Right atrium auricular region (tissue), 2 donors: Measurements from ENCODE around the gene HAT1. TPM values are rescaled to one million over a fixed set of nuclear protein-coding genes. Genes with fewer than 3 reads are reported as not detected.

ENCODE experiments used
- DNase-seq: peaks from one replicate; pipeline ENCODE4 v3.0.0-alpha.2; 2019; ENCODE audit warnings: low spot score
- H3K27ac ChIP-seq, 2 donors: fragments of 200-600 bp; sonication (generic); 1 replicate in 1 of 2; 2 replicates in 1 of 2; pipeline ENCODE4 v1.5.1; 2016 to 2019
- H3K27me3 ChIP-seq, 2 donors: fragments of 200-600 bp; sonication (generic); one replicate each; pipeline versions ENCODE4 v1.5.1 to v1.6.0; 2017 to 2019
- H3K36me3 ChIP-seq: fragments of 200-600 bp; sonication (generic); one replicate; pipeline ENCODE4 v1.5.1; 2016
- H3K4me1 ChIP-seq, 2 donors: fragments of 200-600 bp; sonication (generic); one replicate each; pipeline versions ENCODE4 v1.5.1 to v1.6.0; 2017 to 2019
- H3K4me3 ChIP-seq, 2 donors: fragments of 200-600 bp; sonication (generic); 1 replicate in 1 of 2; 2 replicates in 1 of 2; pipeline ENCODE4 v1.5.1; 2017 to 2019; ENCODE audit warnings: mild to moderate bottlenecking in 1 of 2, moderate library complexity in 1 of 2
- H3K9me3 ChIP-seq, 2 donors: fragments of 200-600 bp; sonication (generic); one replicate each; pipeline ENCODE4 v1.5.1; 2019
- total RNA-seq, 2 donors: library from RNA; depleted of rRNA; stranded (reverse); fragments of >200 nt; gene quantifications; one replicate each; pipeline ENCODE4 v1.1.0, GENCODE V29; 2016
- TF ChIP-seq, protein P1 (sequence below), 2 donors: fragments of 200-600 bp; sonication (generic); IDR thresholded peaks; one replicate each; pipeline ENCODE4 v1.5.1; 2019; ENCODE audit warnings: antibody characterized with exemption in 2 of 2

HAT1 gene
- total RNA-seq, 2 donors from 2014 or later = 22.8 to 25.8 TPM

- Histone ChIP-seq H3K36me3 (peaks cover 22% of the 10 kb centered on the region), H3K27me3 (no peaks in the 10 kb centered on the region), H3K27ac (no peak overlapping the region), H3K4me3 (no peak overlapping the region), H3K9me3 (no peaks in the 10 kb centered on the region), H3K4me1 (no peaks in the 10 kb centered on the region)
- DNase-seq = no peak
- TF ChIP-seq, protein P1, sequence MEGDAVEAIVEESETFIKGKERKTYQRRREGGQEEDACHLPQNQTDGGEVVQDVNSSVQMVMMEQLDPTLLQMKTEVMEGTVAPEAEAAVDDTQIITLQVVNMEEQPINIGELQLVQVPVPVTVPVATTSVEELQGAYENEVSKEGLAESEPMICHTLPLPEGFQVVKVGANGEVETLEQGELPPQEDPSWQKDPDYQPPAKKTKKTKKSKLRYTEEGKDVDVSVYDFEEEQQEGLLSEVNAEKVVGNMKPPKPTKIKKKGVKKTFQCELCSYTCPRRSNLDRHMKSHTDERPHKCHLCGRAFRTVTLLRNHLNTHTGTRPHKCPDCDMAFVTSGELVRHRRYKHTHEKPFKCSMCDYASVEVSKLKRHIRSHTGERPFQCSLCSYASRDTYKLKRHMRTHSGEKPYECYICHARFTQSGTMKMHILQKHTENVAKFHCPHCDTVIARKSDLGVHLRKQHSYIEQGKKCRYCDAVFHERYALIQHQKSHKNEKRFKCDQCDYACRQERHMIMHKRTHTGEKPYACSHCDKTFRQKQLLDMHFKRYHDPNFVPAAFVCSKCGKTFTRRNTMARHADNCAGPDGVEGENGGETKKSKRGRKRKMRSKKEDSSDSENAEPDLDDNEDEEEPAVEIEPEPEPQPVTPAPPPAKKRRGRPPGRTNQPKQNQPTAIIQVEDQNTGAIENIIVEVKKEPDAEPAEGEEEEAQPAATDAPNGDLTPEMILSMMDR (IDR thresholded peaks at IDR 0.05) = no peak
These were observed 43.0 kb downstream of the HAT1 start for GRCh38 chr2:171965238-171965637.

GRCh38 chr2:171965661-171966060, 43.4 kb downstream of the HAT1 start:
- H3K27me3 ChIP-seq = no peaks in the 10 kb centered on the region
- no peak overlapping the region for H3K4me3 ChIP-seq
- TF ChIP-seq, protein P1 (IDR thresholded peaks at IDR 0.05) = no peak
- no peak overlapping the region for H3K27ac ChIP-seq
- H3K36me3 ChIP-seq = peaks cover 22% of the 10 kb centered on the region
- no peaks in the 10 kb centered on the region for H3K4me1 ChIP-seq
- H3K9me3 ChIP-seq = no peaks in the 10 kb centered on the region
- DNase-seq = no peak

DNA sequence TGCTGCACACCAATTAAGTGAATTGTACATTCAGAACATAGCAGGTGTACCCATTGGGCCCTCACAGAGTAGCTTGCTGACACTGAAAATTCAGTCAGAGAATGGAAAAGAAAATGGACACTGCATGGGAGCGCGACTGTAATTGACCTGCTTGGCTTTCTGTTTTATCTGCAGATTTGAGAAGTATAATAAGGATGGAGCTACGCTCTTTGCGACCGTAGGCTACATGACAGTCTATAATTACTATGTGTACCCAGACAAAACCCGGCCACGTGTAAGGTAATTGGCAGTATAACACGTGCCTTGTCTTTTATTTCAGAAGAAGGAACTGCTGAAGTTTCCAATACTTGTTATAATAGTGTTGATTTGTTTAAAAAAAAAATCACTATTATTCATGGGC, 44.0 kb downstream of the HAT1 start:
- no peak for DNase-seq
- TF ChIP-seq, protein P1 (IDR thresholded peaks at IDR 0.05) = no peak
- no peaks in the 10 kb centered on the region for H3K9me3 ChIP-seq
- H3K4me1 ChIP-seq = no peaks in the 10 kb centered on the region
- peaks cover 22% of the 10 kb centered on the region for H3K36me3 ChIP-seq
- no peak overlapping the region for H3K27ac ChIP-seq
- H3K4me3 ChIP-seq = no peak overlapping the region
- H3K27me3 ChIP-seq = no peaks in the 10 kb centered on the region

DNA sequence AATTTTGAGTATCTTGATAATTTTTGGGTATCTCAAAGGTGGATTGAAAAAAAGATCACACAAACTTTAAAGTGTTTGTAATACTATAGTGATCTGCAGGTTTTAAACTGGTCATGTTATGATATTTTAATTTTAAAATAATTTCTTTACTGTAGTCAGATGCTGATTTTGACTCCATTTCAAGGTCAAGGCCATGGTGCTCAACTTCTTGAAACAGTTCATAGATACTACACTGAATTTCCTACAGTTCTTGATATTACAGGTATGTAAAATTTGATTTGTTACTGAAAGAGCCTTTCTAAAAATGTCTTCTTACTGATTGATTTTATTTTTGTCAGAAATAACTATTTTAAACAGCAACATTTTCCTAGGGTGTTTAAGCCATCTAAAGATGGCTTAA, 44.4 kb downstream of the HAT1 start:
- H3K4me1 ChIP-seq = no peaks in the 10 kb centered on the region
- H3K27ac ChIP-seq = no peak overlapping the region
- H3K36me3 ChIP-seq = peaks cover 22% of the 10 kb centered on the region
- no peaks in the 10 kb centered on the region for H3K27me3 ChIP-seq
- H3K4me3 ChIP-seq = no peak overlapping the region
- DNase-seq = no peak
- H3K9me3 ChIP-seq = no peaks in the 10 kb centered on the region
- TF ChIP-seq, protein P1 (IDR thresholded peaks at IDR 0.05) = no peak

DNA sequence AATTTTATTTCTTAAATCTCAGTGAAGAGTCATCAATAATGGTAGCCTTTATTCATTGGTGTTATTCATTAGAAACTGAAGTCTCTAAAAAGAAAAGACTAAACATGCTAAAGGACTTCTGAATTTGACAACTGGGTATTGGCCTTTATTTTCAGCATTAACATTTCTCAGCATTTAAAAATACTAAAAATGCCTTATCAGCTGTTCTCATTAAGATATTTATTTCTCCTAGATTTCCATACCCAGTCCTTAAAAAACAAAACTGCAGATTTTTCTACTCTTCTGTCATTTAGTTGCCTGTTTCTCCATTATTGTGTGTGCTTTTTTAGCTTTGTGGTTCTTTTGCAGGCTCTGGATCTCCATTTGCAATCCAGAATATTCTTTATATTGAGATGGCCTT, 46.2 kb downstream of the HAT1 start:
- TF ChIP-seq, protein P1 (IDR thresholded peaks at IDR 0.05) = no peak
- no peaks in the 10 kb centered on the region for H3K9me3 ChIP-seq
- no peak overlapping the region for H3K27ac ChIP-seq
- H3K36me3 ChIP-seq = peaks cover 22% of the 10 kb centered on the region
- no peaks in the 10 kb centered on the region for H3K4me1 ChIP-seq
- no peak for DNase-seq
- H3K27me3 ChIP-seq = no peaks in the 10 kb centered on the region
- H3K4me3 ChIP-seq = no peak overlapping the region

DNA sequence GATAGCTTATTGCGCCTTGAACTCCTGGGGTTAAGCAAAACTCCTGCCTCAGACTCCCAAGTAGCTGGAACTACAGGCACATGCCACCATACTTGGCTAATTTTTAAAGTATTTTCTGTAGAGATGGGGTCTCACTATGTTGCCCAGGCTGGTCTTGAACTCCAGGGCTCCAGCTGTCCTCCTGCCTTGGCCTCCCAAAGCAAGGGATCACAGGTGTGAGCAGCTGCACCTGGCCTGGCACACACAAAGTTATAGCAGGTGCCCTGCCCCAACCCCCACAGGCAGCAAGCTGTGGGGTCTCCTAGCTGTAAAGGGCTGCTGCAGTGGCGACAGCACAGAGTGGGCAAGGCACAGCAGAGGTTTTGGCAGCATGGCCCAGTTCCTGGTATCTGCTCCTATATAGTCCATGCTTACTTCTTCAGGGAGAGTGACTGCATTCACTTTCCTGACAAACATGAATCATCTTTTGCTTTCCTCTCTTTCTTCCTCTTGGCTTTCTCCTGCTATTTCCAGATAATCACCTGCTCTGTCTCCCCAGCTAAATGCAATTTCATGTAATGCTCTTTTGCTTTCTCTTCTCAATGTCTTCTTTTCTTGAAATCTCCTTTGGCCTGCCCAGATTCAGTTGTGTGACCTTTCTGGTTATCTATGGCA, 50.2 kb downstream of the HAT1 start:
- no peak for DNase-seq
- H3K36me3 ChIP-seq = peaks cover 13% of the 10 kb centered on the region

More for the DNA sequence above, 50.2 kb downstream of the HAT1 start:
- H3K4me3 ChIP-seq = no peak overlapping the region
- TF ChIP-seq, protein P1 (IDR thresholded peaks at IDR 0.05) = no peak
- no peak overlapping the region for H3K27ac ChIP-seq
- H3K4me1 ChIP-seq = no peaks in the 10 kb centered on the region
- no peaks in the 10 kb centered on the region for H3K27me3 ChIP-seq
- H3K9me3 ChIP-seq = no peaks in the 10 kb centered on the region
